Chondrocyte (in vitro differentiated cells): ENCODE results near the gene DCBLD1. TPM values are rescaled to one million over a fixed set of nuclear protein-coding genes. Genes with fewer than 3 reads are reported as not detected.
A peak's percentile ranks its signal among the peaks of the same experiment; 100 is the strongest.

Experiments
- DNase-seq: peaks from one replicate; pipeline ENCODE4 v3.0.0; 2021; ENCODE audit warnings: mixed read lengths, low spot score
- H3K27ac Mint-ChIP-seq: one replicate; pipeline ENCODE4 v1.8.0; 2021; ENCODE audit warnings: mild to moderate bottlenecking, moderate library complexity, mixed read lengths; ENCODE audit not compliant: unreplicated experiment
- H3K27me3 Mint-ChIP-seq: 2 replicates; pipeline ENCODE4 v1.8.0; 2021; ENCODE audit warnings: low read depth, mixed read lengths
- H3K36me3 Mint-ChIP-seq: 2 replicates; pipeline ENCODE4 v1.8.0; 2021; ENCODE audit warnings: low read depth, mixed read lengths
- H3K4me1 Mint-ChIP-seq: 2 replicates; pipeline ENCODE4 v1.8.0; 2021; ENCODE audit warnings: low read depth, mild to moderate bottlenecking, mixed read lengths
- H3K4me3 Mint-ChIP-seq: one replicate; pipeline ENCODE4 v1.8.0; 2021; ENCODE audit warnings: mild to moderate bottlenecking, moderate library complexity, mixed read lengths; ENCODE audit not compliant: unreplicated experiment
- H3K9me3 Mint-ChIP-seq: 2 replicates; pipeline ENCODE4 v1.8.0; 2021; ENCODE audit warnings: low read depth, mixed read lengths
- total RNA-seq: library from RNA; stranded (reverse); gene quantifications from 3 replicates; pipeline ENCODE4 v1.2.1, GENCODE V29; 2021
- TF ChIP-seq, protein P1 (sequence below): fragments of 200-600 bp; sonication (generic); IDR thresholded peaks from 2 replicates; pipeline ENCODE4 v1.5.0; 2021; ENCODE audit warnings: antibody characterized with exemption, mild to moderate bottlenecking, moderate library complexity

DCBLD1 gene
- total RNA-seq, 1 donor from 2014 or later: 39.3 TPM

DNA sequence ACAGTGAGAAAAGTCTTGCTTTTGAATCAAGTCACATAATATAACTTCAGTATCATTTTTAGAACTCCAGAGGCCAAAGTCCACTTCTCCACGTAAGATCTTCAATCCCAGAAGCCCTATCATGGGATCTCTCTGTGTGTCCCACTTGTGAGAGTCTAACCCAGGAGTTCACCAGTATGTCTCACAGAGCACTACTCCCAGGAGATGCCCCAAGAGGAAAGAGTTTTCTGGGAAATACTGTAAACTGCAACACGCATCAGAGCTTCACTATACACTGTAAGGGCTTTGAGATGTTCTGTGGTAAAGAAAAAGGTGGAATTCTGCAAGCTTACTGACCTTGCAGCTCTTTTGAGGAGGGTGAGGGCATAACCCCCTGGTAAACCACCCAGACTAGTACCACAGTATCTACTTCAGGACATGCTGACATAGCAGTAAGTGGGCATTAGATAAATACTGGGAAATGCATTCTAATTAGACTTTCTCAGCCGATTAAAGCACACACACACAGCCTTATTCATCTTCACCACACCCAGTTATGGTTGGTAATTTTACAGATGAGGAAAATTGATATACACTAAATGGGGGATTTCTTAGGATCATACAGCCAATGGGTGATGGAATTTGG, 12.3 kb downstream of the DCBLD1 start:
- H3K4me1 Mint-ChIP-seq: peaks cover 83% of the 10 kb centered on the region
- TF ChIP-seq, protein P1, sequence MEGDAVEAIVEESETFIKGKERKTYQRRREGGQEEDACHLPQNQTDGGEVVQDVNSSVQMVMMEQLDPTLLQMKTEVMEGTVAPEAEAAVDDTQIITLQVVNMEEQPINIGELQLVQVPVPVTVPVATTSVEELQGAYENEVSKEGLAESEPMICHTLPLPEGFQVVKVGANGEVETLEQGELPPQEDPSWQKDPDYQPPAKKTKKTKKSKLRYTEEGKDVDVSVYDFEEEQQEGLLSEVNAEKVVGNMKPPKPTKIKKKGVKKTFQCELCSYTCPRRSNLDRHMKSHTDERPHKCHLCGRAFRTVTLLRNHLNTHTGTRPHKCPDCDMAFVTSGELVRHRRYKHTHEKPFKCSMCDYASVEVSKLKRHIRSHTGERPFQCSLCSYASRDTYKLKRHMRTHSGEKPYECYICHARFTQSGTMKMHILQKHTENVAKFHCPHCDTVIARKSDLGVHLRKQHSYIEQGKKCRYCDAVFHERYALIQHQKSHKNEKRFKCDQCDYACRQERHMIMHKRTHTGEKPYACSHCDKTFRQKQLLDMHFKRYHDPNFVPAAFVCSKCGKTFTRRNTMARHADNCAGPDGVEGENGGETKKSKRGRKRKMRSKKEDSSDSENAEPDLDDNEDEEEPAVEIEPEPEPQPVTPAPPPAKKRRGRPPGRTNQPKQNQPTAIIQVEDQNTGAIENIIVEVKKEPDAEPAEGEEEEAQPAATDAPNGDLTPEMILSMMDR: no peak
- no peaks in the 10 kb centered on the region for H3K27me3 Mint-ChIP-seq
- no peak overlapping the region for H3K4me3 Mint-ChIP-seq
- H3K27ac Mint-ChIP-seq: peak overlapping the region; percentile 82
- DNase-seq: no peak
- no peaks in the 10 kb centered on the region for H3K9me3 Mint-ChIP-seq
- H3K36me3 Mint-ChIP-seq: no peaks in the 10 kb centered on the region

DNA sequence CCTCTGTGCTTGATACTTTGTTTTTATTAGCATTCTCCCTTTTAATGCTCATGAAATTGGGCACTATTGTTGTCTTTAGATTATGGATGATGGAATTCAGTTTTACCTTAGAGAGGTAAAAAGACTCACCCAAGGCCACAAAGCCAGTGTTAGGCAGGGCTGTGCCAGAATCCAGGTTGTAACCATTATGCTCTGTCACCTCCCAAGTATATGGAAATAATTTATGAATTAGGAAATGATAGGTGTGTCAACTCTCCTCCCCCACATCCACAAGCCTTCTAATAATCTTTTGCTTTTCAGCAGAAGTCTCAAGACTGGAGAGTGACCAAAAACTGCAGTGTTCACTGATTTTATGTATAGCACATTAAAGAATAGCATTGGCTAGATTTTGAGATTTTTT, 13.0 kb downstream of the DCBLD1 start:
- Mint-ChIP-seq H3K4me3 (no peak overlapping the region), H3K4me1 (peaks cover 89% of the 10 kb centered on the region), H3K27ac (peak overlapping the region; percentile 84)

DNA sequence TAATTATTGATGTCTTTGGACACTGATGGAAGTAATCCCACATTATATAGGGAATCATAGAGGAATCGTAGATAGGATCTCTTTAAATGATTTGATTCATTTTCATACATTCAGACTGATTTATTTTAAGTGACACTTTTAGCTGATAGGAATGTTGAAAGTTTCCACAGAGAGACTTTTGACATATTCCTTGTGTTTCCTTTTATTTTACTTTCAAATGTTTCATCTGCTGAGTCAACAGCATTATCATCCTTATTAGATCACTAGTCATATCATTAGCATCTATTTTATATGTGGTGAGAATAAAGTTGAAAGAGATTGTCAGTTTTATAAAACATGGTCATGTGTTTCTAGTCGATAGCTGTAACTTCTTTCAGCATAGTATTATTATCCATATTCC, 13.4 kb downstream of the DCBLD1 start:
- Mint-ChIP-seq H3K9me3 (no peaks in the 10 kb centered on the region), H3K4me3 (no peak overlapping the region), H3K27me3 (no peaks in the 10 kb centered on the region), H3K27ac (peak overlapping the region; percentile 84), H3K4me1 (peaks cover 92% of the 10 kb centered on the region), H3K36me3 (no peaks in the 10 kb centered on the region)
- DNase-seq: no peak
- TF ChIP-seq, protein P1: no peak

More for the DNA sequence above, 13.0 kb downstream of the DCBLD1 start:
- no peaks in the 10 kb centered on the region for H3K36me3 Mint-ChIP-seq
- TF ChIP-seq, protein P1: no peak
- no peak for DNase-seq
- no peaks in the 10 kb centered on the region for H3K27me3 Mint-ChIP-seq
- H3K9me3 Mint-ChIP-seq: no peaks in the 10 kb centered on the region

DNA sequence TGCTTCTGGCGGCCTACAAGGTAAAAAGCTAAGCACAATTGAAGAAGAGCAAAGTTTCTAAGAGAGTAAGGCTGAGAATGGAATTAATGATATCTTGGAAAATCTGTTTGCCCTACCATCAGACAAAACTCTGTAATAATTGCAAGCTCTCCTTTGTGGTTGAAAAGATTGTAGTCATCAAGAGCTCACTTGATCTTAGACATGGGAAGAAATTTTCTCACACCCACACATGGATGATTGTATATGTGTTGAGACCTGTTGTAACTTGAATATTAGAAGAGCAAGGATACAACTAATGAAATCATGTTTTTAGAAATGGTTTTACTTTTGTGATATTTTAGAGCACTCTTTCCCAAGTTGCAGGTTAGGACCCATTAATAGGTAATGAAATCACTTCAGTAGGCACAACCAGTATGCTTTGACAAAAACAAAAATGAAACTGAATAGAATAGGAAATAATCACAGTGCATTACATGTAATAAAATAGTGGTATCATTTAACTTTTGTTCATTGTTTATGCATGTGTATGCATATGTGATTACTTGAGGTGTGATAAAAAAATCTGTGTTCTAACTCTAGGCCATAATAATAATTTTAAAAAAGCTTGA, 14.0 kb downstream of the DCBLD1 start:
- Mint-ChIP-seq H3K27me3 (no peaks in the 10 kb centered on the region), H3K9me3 (no peaks in the 10 kb centered on the region), H3K4me1 (peaks cover 95% of the 10 kb centered on the region), H3K36me3 (no peaks in the 10 kb centered on the region), H3K4me3 (peak overlapping the region; percentile 21), H3K27ac (peak overlapping the region; percentile 84)
- TF ChIP-seq, protein P1: no peak
- DNase-seq: no peak

DNA sequence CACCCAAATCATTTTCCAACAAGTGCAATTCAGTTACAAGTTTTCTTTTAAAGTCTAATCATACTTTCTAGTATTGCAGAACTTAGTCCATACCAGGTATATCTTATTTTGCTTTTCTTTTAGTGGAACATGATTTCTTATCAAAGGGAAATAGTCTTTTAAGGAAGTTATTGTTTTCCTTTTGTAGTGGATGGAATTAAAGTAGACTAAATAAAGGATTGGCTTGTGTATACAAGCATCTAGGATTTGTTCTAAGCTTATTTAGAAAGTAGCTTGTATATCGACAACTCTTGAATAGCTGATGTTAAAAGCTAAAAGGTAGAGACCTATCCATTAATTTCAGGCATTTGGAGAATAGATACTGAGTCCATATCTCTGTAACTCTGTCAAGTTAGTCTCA, 14.8 kb downstream of the DCBLD1 start:
- Mint-ChIP-seq H3K4me3 (no peak overlapping the region), H3K9me3 (no peaks in the 10 kb centered on the region), H3K36me3 (peaks cover 3% of the 10 kb centered on the region), H3K27me3 (no peaks in the 10 kb centered on the region), H3K4me1 (peaks cover 94% of the 10 kb centered on the region), H3K27ac (peak overlapping the region; percentile 84)
- TF ChIP-seq, protein P1: no peak
- no peak for DNase-seq
